Endothelial cell of umbilical vein (primary cell): Measurements from ENCODE around the gene INPP5B.

ENCODE experiments used
- EZH2 ChIP-seq: IDR thresholded peaks from 2 replicates; pipeline ENCODE4 v1.6.1; 2012; ENCODE audit warnings: borderline replicate concordance, low read depth, mild to moderate bottlenecking, moderate library complexity, low read length, inconsistent platforms; ENCODE audit not compliant: severe bottlenecking
- TF ChIP-seq, protein P1 (sequence below): IDR thresholded peaks from 2 replicates; pipeline ENCODE4 v1.6.1; 2011; ENCODE audit not compliant: insufficient read depth, insufficient read length

DNA sequence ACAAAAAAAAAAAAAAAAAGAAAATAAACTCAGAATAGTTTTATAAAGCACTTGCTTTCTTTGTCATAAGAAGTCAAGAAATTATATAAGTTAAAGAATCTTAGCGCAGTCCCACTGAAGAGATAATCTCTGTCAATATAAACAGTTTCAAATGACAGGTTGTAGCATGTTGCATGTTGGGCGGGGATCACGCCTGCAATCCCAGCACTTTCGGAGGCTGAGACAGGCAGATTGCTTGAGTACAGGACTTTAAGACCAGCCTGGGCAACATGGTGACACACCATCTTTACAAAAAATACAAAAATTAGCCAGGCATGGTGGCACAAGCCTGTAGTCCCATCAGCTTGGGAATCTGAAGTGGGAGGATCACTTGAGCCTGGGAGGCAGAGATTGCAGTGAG lies 18.4 kb upstream of the INPP5B start:
- TF ChIP-seq, protein P1, sequence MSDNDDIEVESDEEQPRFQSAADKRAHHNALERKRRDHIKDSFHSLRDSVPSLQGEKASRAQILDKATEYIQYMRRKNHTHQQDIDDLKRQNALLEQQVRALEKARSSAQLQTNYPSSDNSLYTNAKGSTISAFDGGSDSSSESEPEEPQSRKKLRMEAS, result no peak
- no peak for TF ChIP-seq EZH2
